A549 (cell line): ENCODE measurements around the gene PLA2G4A. TPM values are rescaled to one million over a fixed set of nuclear protein-coding genes. Genes with fewer than 3 reads are reported as not detected.

ENCODE experiments used
- ATAC-seq, 2 experiments: fragments of 200-7000 bp in 1 of 2; fragments of >200 bp in 1 of 2; cut with Nextera tagmentation in 1 of 2; cut with Tn5 transposase in 1 of 2; 3 replicates each; pipeline versions ENCODE4 v1.8.0 to v1.9.1; 2018 to 2020; ENCODE audit warnings: mild to moderate bottlenecking in 1 of 2, moderate library complexity in 1 of 2
- CTCF ChIA-PET: fragments of 300-600 bp; sonication (Branson Sonifier 250); formaldehyde crosslinking; extraction: SDS; loops from one replicate; lab custom pipeline; 2021; ENCODE audit warnings: antibody characterized with exemption, inconsistent platforms; lab: Yijun Ruan, JAX
- POLR2A ChIA-PET: fragments of 350-600 bp; formaldehyde crosslinking; extraction: SDS; loops from one replicate; lab custom pipeline; 2021; ENCODE audit warnings: antibody characterized with exemption, inconsistent platforms; lab: Yijun Ruan, JAX
- DNase-seq, 2 experiments: peaks; one replicate each; pipeline versions ENCODE4 v3.0.0 to v3.0.0-alpha.2; 2011 to 2016; ENCODE audit warnings: low read depth in 1 of 2, low spot score in 1 of 2
- FAIRE-seq: peaks from 2 replicates; lab custom pipeline; 2011; peaks lifted over from hg19 to GRCh38; lab: Jason Lieb, UNC
- H3K27ac ChIP-seq, 2 experiments: fragments of >200 bp; sonication (Bioruptor Twin); formaldehyde crosslinking; 3 replicates each; pipeline ENCODE4 v1.5.1; 2016 to 2017
- H3K4me1 ChIP-seq: fragments of >200 bp; sonication (Bioruptor Twin); formaldehyde crosslinking; 3 replicates; pipeline ENCODE4 v1.6.1; 2016
- H3K4me2 ChIP-seq: fragments of >200 bp; sonication (Bioruptor Twin); formaldehyde crosslinking; 3 replicates; pipeline ENCODE4 v1.6.1; 2016
- H3K4me3 ChIP-seq: fragments of >200 bp; sonication (Bioruptor Twin); formaldehyde crosslinking; 3 replicates; pipeline ENCODE4 v1.5.1; 2016
- H3K9me3 ChIP-seq: fragments of >200 bp; sonication (Bioruptor Twin); formaldehyde crosslinking; 3 replicates; pipeline ENCODE4 v1.6.1; 2016
- CBX2 ChIP-seq: fragments of 200-600 bp; sonication (generic); IDR thresholded peaks from 2 replicates; pipeline ENCODE4 v1.6.1; 2016; ENCODE audit warnings: low read depth, mild to moderate bottlenecking, borderline replicate concordance
- CEBPB ChIP-seq, 2 experiments: fragments of >200 bp in 1 of 2; sonication (Bioruptor Twin) in 1 of 2; formaldehyde crosslinking in 1 of 2; IDR thresholded peaks; 2 replicates each; pipeline ENCODE4 v1.6.1; 2012 to 2016
- CHD4 ChIP-seq: fragments of 200-600 bp; sonication (generic); IDR thresholded peaks from 2 replicates; pipeline ENCODE4 v1.6.1; 2016; ENCODE audit warnings: antibody characterized with exemption, mild to moderate bottlenecking, borderline replicate concordance
- EHF ChIP-seq: fragments of 250-450 bp; sonication (Bioruptor Pico); IDR thresholded peaks from 2 replicates; pipeline ENCODE4 v1.5.0; 2020; ENCODE audit warnings: mild to moderate bottlenecking
- EHMT2 ChIP-seq: fragments of 200-600 bp; sonication (generic); IDR thresholded peaks from 2 replicates; pipeline ENCODE4 v1.6.1; 2016; ENCODE audit warnings: antibody characterized with exemption, low read depth, mild to moderate bottlenecking, moderate library complexity
- EP300 ChIP-seq, 2 experiments: fragments of >200 bp; sonication (Bioruptor Twin); formaldehyde crosslinking; IDR thresholded peaks; 2 replicates in 1 of 2; 3 replicates in 1 of 2; pipeline ENCODE4 v1.6.1; 2016 to 2017
- FOSB ChIP-seq: fragments of 250-450 bp; sonication (Bioruptor Pico); IDR thresholded peaks from 2 replicates; pipeline ENCODE4 v1.5.0; 2020; ENCODE audit warnings: mild to moderate bottlenecking, moderate library complexity
- FOXS1 ChIP-seq: fragments of 250-450 bp; sonication (Bioruptor Pico); IDR thresholded peaks from 2 replicates; pipeline ENCODE4 v1.5.0; 2020; ENCODE audit warnings: mild to moderate bottlenecking, moderate library complexity
- HDAC2 ChIP-seq: fragments of 200-600 bp; sonication (generic); IDR thresholded peaks from 2 replicates; pipeline ENCODE4 v1.6.1; 2016
- HEYL ChIP-seq: fragments of 250-450 bp; sonication (Bioruptor Pico); IDR thresholded peaks from 2 replicates; pipeline ENCODE4 v1.8.0; 2021; ENCODE audit warnings: mild to moderate bottlenecking, moderate library complexity
- HOXA7 ChIP-seq: fragments of 250-450 bp; sonication (Bioruptor Pico); IDR thresholded peaks from 2 replicates; pipeline ENCODE4 v1.5.0; 2020; ENCODE audit warnings: mild to moderate bottlenecking, moderate library complexity
- HOXB5 ChIP-seq: fragments of 250-450 bp; sonication (Bioruptor Pico); IDR thresholded peaks from 2 replicates; pipeline ENCODE4 v1.5.0; 2020; ENCODE audit warnings: mild to moderate bottlenecking, moderate library complexity
- JUN ChIP-seq, 2 experiments: fragments of >200 bp; sonication (Bioruptor Twin); formaldehyde crosslinking; IDR thresholded peaks; 2 replicates in 1 of 2; 3 replicates in 1 of 2; pipeline ENCODE4 v1.6.1; 2016 to 2017
- JUNB ChIP-seq: fragments of >200 bp; sonication (Bioruptor Twin); formaldehyde crosslinking; IDR thresholded peaks from 2 replicates; pipeline ENCODE4 v1.6.1; 2016
- MAZ ChIP-seq: fragments of 150-350 bp; IDR thresholded peaks from 2 replicates; pipeline ENCODE4 v1.6.1; 2014; ENCODE audit warnings: antibody characterized with exemption, low read depth, low read length, borderline replicate concordance
- MYC ChIP-seq: IDR thresholded peaks from 2 replicates; pipeline ENCODE4 v1.6.1; 2012; ENCODE audit warnings: mild to moderate bottlenecking, inconsistent platforms, low read length, improper control_type of control experiment, borderline replicate concordance
- NR3C1 ChIP-seq: fragments of >200 bp; sonication (Bioruptor Twin); formaldehyde crosslinking; IDR thresholded peaks from 3 replicates; pipeline ENCODE4 v1.6.1; 2017
- RAD21 ChIP-seq, 2 experiments: fragments of >200 bp in 1 of 2; sonication (Bioruptor Twin) in 1 of 2; formaldehyde crosslinking in 1 of 2; IDR thresholded peaks in 1 of 2; conservative IDR thresholded peaks in 1 of 2; 2 replicates in 1 of 2; 3 replicates in 1 of 2; pipeline ENCODE4 v1.6.1; 2012 to 2018; ENCODE audit warnings: inconsistent platforms in 1 of 2
- RARB ChIP-seq: fragments of 250-450 bp; sonication (Bioruptor Pico); IDR thresholded peaks from 2 replicates; pipeline ENCODE4 v1.8.0; 2021; ENCODE audit warnings: mild to moderate bottlenecking, moderate library complexity
- RCOR1 ChIP-seq: fragments of 150-350 bp; IDR thresholded peaks from 2 replicates; pipeline ENCODE4 v1.6.1; 2014; ENCODE audit warnings: antibody characterized with exemption, low read length, low read depth
- RFX5 ChIP-seq: fragments of 450-650 bp; IDR thresholded peaks from 2 replicates; pipeline ENCODE4 v1.7.1; 2014; ENCODE audit warnings: antibody characterized with exemption, mild to moderate bottlenecking, moderate library complexity
- SMC3 ChIP-seq: fragments of >200 bp; sonication (Bioruptor Twin); formaldehyde crosslinking; IDR thresholded peaks from 3 replicates; pipeline ENCODE4 v1.6.1; 2018; ENCODE audit warnings: inconsistent platforms
- SREBF2 ChIP-seq: fragments of 450-650 bp; IDR thresholded peaks from 2 replicates; pipeline ENCODE4 v1.6.1; 2014; ENCODE audit warnings: mild to moderate bottlenecking, moderate library complexity
- TP53 ChIP-seq: fragments of 250-450 bp; sonication (Bioruptor Pico); IDR thresholded peaks from 2 replicates; pipeline ENCODE4 v1.5.0; 2021; ENCODE audit warnings: mild to moderate bottlenecking, moderate library complexity
- ZFP36 ChIP-seq: fragments of 450-650 bp; IDR thresholded peaks from 2 replicates; pipeline ENCODE4 v1.6.1; 2014; ENCODE audit warnings: borderline replicate concordance; ENCODE audit not compliant: partially characterized antibody
- ZSCAN20 ChIP-seq: fragments of 250-450 bp; sonication (Bioruptor Pico); IDR thresholded peaks from 2 replicates; pipeline ENCODE4 v1.8.0; 2022; ENCODE audit warnings: mild to moderate bottlenecking, moderate library complexity
- whole genome bisulfite sequencing: methylation state at CpG from one replicate; pipeline ENCODE4 v1.1.6; 2017; ENCODE audit errors: missing lambda C conversion rate; 5-methylcytosine and 5-hydroxymethylcytosine counted together
- polyA plus RNA-seq, 4 experiments: library from polyadenylated mRNA; depleted of rRNA in 3 of 4; stranded (reverse); fragments of >200 nt; fragmentation: RNase III in 1 of 4; extraction: RNeasy Plus Mini Kit Qiagen cat#74134 plus additional on column Dnase treatment in 1 of 4; gene quantifications; 2 replicates in 3 of 4; 3 replicates in 1 of 4; pipeline ENCODE4 v1.2.3, GENCODE V29; 2011 to 2017
- TF ChIP-seq, protein P1 (sequence below): fragments of 150-350 bp; IDR thresholded peaks from 2 replicates; pipeline ENCODE4 v1.6.1; 2014; ENCODE audit warnings: low read depth, mild to moderate bottlenecking, low read length
- TF ChIP-seq, protein P2 (sequence below): IDR thresholded peaks from 2 replicates; pipeline ENCODE4 v1.6.1; 2012
- TF ChIP-seq, protein P3 (sequence below): IDR thresholded peaks from 2 replicates; pipeline ENCODE4 v1.6.1; 2012
- TF ChIP-seq, protein P4 (sequence below): IDR thresholded peaks from 2 replicates; pipeline ENCODE4 v1.6.1; 2012; ENCODE audit warnings: low read depth, borderline replicate concordance
- TF ChIP-seq, protein P5 (sequence below): fragments of >200 bp; sonication (Bioruptor Twin); formaldehyde crosslinking; IDR thresholded peaks from 3 replicates; pipeline ENCODE4 v1.6.1; 2016
- TF ChIP-seq, protein P6 (sequence below): fragments of >200 bp; sonication (Bioruptor Twin); formaldehyde crosslinking; IDR thresholded peaks from 2 replicates; pipeline ENCODE4 v1.6.1; 2016

PLA2G4A gene
- polyA plus RNA-seq, 2 of the 4 experiments (the other 2 are of a cell fraction): 26.3 to 80.4 TPM

DNA sequence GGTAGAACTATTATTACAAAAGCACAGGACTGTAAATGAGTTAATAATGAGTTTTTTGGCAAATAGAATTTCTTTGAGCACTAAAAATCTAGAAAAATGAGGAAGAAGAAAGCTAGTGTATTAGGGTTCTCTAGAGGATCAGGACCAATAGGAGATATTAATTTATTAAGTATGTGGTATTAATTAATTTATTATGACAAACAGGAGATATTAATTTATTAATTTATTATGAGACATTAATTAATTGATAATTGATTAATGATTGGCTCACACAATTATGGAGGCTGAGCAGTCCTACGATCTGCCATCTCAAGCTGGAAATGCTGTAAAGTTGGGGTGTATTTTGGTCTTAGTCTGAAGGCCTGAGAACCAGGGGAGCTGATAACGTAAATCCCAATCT lies 31.2 kb downstream of the PLA2G4A start:
- ATAC-seq (no peak), FAIRE-seq (no peak), DNase-seq (no peak)
- H3K9me3 ChIP-seq: no peaks in the 10 kb centered on the region
- H3K4me1 ChIP-seq: no peaks in the 10 kb centered on the region
- 87% methylated on average over 2 of the region's 2 CpGs for WGBS
- CTCF ChIA-PET: interaction anchor here (0.9 kb wide), 1 partner anchor 179 kb away, joined by 3 read pairs; the partner anchor contains the start of gene PTGS2
- no peak overlapping the region for H3K4me2 ChIP-seq
- no peak overlapping the region for H3K4me3 ChIP-seq
- no peak overlapping the region for H3K27ac ChIP-seq
- TF ChIP-seq, protein P1, sequence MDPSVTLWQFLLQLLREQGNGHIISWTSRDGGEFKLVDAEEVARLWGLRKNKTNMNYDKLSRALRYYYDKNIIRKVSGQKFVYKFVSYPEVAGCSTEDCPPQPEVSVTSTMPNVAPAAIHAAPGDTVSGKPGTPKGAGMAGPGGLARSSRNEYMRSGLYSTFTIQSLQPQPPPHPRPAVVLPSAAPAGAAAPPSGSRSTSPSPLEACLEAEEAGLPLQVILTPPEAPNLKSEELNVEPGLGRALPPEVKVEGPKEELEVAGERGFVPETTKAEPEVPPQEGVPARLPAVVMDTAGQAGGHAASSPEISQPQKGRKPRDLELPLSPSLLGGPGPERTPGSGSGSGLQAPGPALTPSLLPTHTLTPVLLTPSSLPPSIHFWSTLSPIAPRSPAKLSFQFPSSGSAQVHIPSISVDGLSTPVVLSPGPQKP: no peak
- TF ChIP-seq, protein P2, sequence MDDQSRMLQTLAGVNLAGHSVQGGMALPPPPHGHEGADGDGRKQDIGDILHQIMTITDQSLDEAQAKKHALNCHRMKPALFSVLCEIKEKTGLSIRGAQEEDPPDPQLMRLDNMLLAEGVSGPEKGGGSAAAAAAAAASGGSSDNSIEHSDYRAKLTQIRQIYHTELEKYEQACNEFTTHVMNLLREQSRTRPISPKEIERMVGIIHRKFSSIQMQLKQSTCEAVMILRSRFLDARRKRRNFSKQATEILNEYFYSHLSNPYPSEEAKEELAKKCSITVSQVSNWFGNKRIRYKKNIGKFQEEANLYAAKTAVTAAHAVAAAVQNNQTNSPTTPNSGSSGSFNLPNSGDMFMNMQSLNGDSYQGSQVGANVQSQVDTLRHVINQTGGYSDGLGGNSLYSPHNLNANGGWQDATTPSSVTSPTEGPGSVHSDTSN: no peak
- TF ChIP-seq SREBF2 (no peak), TP53 (no peak), HDAC2 (no peak), CBX2 (no peak)
- TF ChIP-seq, all 56 proteins: peak for 0
- POLR2A ChIA-PET: no interaction called here

DNA sequence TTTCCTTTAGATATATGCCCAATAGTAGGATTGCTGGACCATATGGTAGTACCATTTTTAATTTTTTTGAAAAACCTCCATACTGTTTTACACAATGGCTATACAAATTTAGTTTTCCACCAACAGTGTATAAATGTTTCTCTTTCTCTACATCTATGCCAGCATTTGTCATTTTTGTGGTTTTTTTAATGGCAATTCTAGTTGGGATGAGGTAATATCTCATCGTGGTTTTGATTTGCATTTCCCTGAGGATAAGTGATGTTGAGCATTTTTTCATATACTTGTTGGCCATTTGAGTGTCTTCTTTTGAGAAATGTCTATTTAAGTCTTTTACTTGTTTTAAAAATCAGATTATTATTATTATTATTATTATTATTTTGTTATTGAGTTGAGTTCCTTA lies 35.5 kb downstream of the PLA2G4A start:
- WGBS: 82% methylated on average over 1 of the region's 1 CpG
- H3K4me2 ChIP-seq: no peak overlapping the region
- ATAC-seq: no peak
- TF ChIP-seq, protein P3, sequence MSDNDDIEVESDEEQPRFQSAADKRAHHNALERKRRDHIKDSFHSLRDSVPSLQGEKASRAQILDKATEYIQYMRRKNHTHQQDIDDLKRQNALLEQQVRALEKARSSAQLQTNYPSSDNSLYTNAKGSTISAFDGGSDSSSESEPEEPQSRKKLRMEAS: no peak
- TF ChIP-seq HOXB5 (CRISPR knock-in tag) (no peak), EHF (CRISPR knock-in tag) (no peak), RAD21 (conservative IDR thresholded peaks at IDR 0.05 in 1 of 2, IDR thresholded peaks at IDR 0.05 in 1 of 2) (no peak), SREBF2 (no peak), RFX5 (no peak), RCOR1 (no peak), NR3C1 (no peak), MYC (no peak), FOXS1 (CRISPR knock-in tag) (no peak), CHD4 (no peak)
- TF ChIP-seq, protein P1: no peak
- TF ChIP-seq, protein P4, sequence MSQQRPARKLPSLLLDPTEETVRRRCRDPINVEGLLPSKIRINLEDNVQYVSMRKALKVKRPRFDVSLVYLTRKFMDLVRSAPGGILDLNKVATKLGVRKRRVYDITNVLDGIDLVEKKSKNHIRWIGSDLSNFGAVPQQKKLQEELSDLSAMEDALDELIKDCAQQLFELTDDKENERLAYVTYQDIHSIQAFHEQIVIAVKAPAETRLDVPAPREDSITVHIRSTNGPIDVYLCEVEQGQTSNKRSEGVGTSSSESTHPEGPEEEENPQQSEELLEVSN: no peak
- H3K9me3 ChIP-seq: no peaks in the 10 kb centered on the region
- DNase-seq: no peak
- POLR2A ChIA-PET: no interaction called here
- no peak overlapping the region for H3K27ac ChIP-seq
- H3K4me3 ChIP-seq: no peak overlapping the region
- FAIRE-seq: no peak
- no peaks in the 10 kb centered on the region for H3K4me1 ChIP-seq
- CTCF ChIA-PET: no interaction called here

DNA sequence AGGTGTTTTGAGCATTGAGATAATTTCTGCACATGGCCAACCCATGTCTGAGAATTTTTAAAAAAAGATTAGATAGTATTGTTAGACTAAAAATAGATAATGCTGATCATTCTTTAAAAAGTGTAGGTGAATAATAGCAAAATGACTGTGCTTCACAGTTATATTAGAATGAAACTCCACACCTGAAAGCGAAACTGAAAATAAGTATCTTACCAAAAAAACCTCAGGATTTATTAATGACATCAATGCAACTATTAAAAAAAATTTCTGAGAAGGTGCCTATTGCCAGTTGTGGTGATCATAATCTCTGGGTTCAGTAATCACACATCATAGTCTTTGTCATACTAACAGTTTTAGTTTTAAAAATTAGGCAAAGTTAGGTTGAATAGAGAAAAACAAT lies 36.5 kb downstream of the PLA2G4A start:
- Histone ChIP-seq H3K4me2 (no peak overlapping the region), H3K4me3 (no peak overlapping the region), H3K27ac (no peak overlapping the region), H3K4me1 (no peaks in the 10 kb centered on the region), H3K9me3 (no peaks in the 10 kb centered on the region)
- POLR2A ChIA-PET: no interaction called here
- 81% methylated on average over 1 of the region's 1 CpG for WGBS
- FAIRE-seq (no peak), DNase-seq (no peak), ATAC-seq (no peak)
- CTCF ChIA-PET: interaction anchor here (1.8 kb wide), 1 partner anchor 15 kb away, joined by 7 read pairs; no protein-coding TSS in a partner anchor
- TF ChIP-seq NR3C1: no peak
- TF ChIP-seq HEYL (CRISPR knock-in tag): no peak
- no peak for TF ChIP-seq RARB (CRISPR knock-in tag)
- TF ChIP-seq HOXA7 (CRISPR knock-in tag): no peak
- TF ChIP-seq CEBPB (IDR thresholded peaks at IDR 0.05): no peak
- TF ChIP-seq JUNB: no peak
- no peak for TF ChIP-seq FOSB (CRISPR knock-in tag)
- TF ChIP-seq MAZ: no peak
- no peak for TF ChIP-seq EP300 (IDR thresholded peaks at IDR 0.05)
- no peak for TF ChIP-seq JUN (IDR thresholded peaks at IDR 0.05)
- no peak for TF ChIP-seq TP53
- TF ChIP-seq EHMT2: no peak
- no peak for TF ChIP-seq ZSCAN20
- TF ChIP-seq, protein P5, sequence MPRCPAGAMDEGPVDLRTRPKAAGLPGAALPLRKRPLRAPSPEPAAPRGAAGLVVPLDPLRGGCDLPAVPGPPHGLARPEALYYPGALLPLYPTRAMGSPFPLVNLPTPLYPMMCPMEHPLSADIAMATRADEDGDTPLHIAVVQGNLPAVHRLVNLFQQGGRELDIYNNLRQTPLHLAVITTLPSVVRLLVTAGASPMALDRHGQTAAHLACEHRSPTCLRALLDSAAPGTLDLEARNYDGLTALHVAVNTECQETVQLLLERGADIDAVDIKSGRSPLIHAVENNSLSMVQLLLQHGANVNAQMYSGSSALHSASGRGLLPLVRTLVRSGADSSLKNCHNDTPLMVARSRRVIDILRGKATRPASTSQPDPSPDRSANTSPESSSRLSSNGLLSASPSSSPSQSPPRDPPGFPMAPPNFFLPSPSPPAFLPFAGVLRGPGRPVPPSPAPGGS: no peak
- no peak for TF ChIP-seq ZFP36
- TF ChIP-seq SMC3: no peak
- TF ChIP-seq, protein P6, sequence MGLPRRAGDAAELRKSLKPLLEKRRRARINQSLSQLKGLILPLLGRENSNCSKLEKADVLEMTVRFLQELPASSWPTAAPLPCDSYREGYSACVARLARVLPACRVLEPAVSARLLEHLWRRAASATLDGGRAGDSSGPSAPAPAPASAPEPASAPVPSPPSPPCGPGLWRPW: no peak
